Panc1 (cell line): ENCODE results near the gene KRTAP5-6.

ENCODE experiments used
- CTCF ChIP-seq: fragments of 450-650 bp; IDR thresholded peaks from 2 replicates; pipeline ENCODE4 v1.5.1; 2017; ENCODE audit warnings: mild to moderate bottlenecking
- POLR2AphosphoS5 ChIP-seq: IDR thresholded peaks from 2 replicates; pipeline ENCODE4 v1.6.1; 2012; ENCODE audit warnings: mild to moderate bottlenecking, low read depth, low read length, moderate library complexity
- SIN3A ChIP-seq: IDR thresholded peaks from 2 replicates; pipeline ENCODE4 v1.6.1; 2012; ENCODE audit warnings: low read depth, mild to moderate bottlenecking, low read length, moderate library complexity, borderline replicate concordance; ENCODE audit not compliant: insufficient read depth
- TCF7L2 ChIP-seq: IDR thresholded peaks from 2 replicates; pipeline ENCODE4 v1.6.1; 2011; ENCODE audit warnings: mild to moderate bottlenecking, low read depth, low read length, inconsistent platforms

GRCh38 chr11:1671658-1672057, 25.3 kb upstream of the KRTAP5-6 start:
- TF ChIP-seq CTCF (no peak), POLR2AphosphoS5 (no peak), TCF7L2 (no peak), SIN3A (no peak)
